Vagina (tissue), 2 donors: ENCODE data around the gene HDAC6.

ENCODE experiments used
- POLR2A ChIP-seq, 2 donors: fragments of 450-650 bp; IDR thresholded peaks; one replicate each; pipeline ENCODE4 v1.6.1; 2017; ENCODE audit warnings: antibody characterized with exemption in 2 of 2, mild to moderate bottlenecking in 2 of 2, moderate library complexity in 2 of 2
- POLR2AphosphoS5 ChIP-seq, 2 donors: sonication (generic); formaldehyde crosslinking; IDR thresholded peaks; one replicate each; pipeline ENCODE4 v1.9.0; 2017; ENCODE audit warnings: antibody characterized with exemption in 2 of 2, mild to moderate bottlenecking in 2 of 2, low read depth in 1 of 2; ENCODE audit not compliant: insufficient read depth in 1 of 2
- TF ChIP-seq, protein P1 (sequence below), 3 experiments: fragments of 450-650 bp in 2 of 3; fragments of 200-600 bp in 1 of 3; sonication (generic) in 1 of 3; IDR thresholded peaks; one replicate each; pipeline ENCODE4 v1.5.1; 2017 to 2019; ENCODE audit warnings: antibody characterized with exemption in 3 of 3, mild to moderate bottlenecking in 2 of 3, moderate library complexity in 2 of 3

- TF ChIP-seq, protein P1, sequence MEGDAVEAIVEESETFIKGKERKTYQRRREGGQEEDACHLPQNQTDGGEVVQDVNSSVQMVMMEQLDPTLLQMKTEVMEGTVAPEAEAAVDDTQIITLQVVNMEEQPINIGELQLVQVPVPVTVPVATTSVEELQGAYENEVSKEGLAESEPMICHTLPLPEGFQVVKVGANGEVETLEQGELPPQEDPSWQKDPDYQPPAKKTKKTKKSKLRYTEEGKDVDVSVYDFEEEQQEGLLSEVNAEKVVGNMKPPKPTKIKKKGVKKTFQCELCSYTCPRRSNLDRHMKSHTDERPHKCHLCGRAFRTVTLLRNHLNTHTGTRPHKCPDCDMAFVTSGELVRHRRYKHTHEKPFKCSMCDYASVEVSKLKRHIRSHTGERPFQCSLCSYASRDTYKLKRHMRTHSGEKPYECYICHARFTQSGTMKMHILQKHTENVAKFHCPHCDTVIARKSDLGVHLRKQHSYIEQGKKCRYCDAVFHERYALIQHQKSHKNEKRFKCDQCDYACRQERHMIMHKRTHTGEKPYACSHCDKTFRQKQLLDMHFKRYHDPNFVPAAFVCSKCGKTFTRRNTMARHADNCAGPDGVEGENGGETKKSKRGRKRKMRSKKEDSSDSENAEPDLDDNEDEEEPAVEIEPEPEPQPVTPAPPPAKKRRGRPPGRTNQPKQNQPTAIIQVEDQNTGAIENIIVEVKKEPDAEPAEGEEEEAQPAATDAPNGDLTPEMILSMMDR (IDR thresholded peaks at IDR 0.05) = no peak
- TF ChIP-seq POLR2A (IDR thresholded peaks at IDR 0.05) = no peak
- no peak for TF ChIP-seq POLR2AphosphoS5 (IDR thresholded peaks at IDR 0.05; ENCODE audit: insufficient read depth in 1 of 2, low read depth in 1 of 2)
These were observed 31.8 kb downstream of the HDAC6 start for GRCh38 chrX:48833542-48834138.
